SU-DHL-6 (cell line): Measurements from ENCODE around the gene GARS1.
"Not testable (repeated sequence)": the region's sequence is repeated elsewhere in the genome, so short reads cannot be mapped to it uniquely, and the experiment has no call there.

Source experiments
- H2AFZ ChIP-seq: fragments of 200-600 bp; sonication (generic); 2 replicates; pipeline ENCODE4 v1.6.1; 2014; ENCODE audit warnings: low read depth, mild to moderate bottlenecking, moderate library complexity, mixed read lengths, antibody characterized with exemption, low read length; ENCODE audit not compliant: severe bottlenecking
- H3F3A ChIP-seq: fragments of 200-600 bp; shearing (Covaris generic); 2 replicates; pipeline ENCODE4 v1.6.0; 2016; ENCODE audit warnings: antibody characterized with exemption, mild to moderate bottlenecking; ENCODE audit not compliant: insufficient read depth
- H3K27ac ChIP-seq: fragments of 200-600 bp; sonication (generic); 2 replicates; pipeline ENCODE4 v1.5.1; 2016; ENCODE audit warnings: low read depth, mild to moderate bottlenecking, low read length, moderate library complexity, mixed read lengths
- H3K27me3 ChIP-seq: fragments of 200-600 bp; sonication (generic), shearing (Covaris generic); 2 replicates; pipeline ENCODE4 v1.6.0; 2014; ENCODE audit warnings: mild to moderate bottlenecking, low read length
- H3K36me3 ChIP-seq: fragments of 200-600 bp; sonication (generic); 2 replicates; pipeline ENCODE4 v1.6.1; 2014; ENCODE audit warnings: mild to moderate bottlenecking, low read length, mixed read lengths
- H3K4me2 ChIP-seq: fragments of 300-600, 200-600 bp; shearing (Covaris generic), sonication (generic); 2 replicates; pipeline ENCODE4 v1.6.0; 2014; ENCODE audit warnings: low read length, low read depth, mild to moderate bottlenecking; ENCODE audit not compliant: poor library complexity, severe bottlenecking
- H3K4me3 ChIP-seq: fragments of 200-600 bp; sonication (generic); 2 replicates; pipeline ENCODE4 v1.5.1; 2014; ENCODE audit warnings: antibody characterized with exemption, low read length, mild to moderate bottlenecking, mixed read lengths; ENCODE audit not compliant: insufficient read depth, poor library complexity, severe bottlenecking
- H3K79me2 ChIP-seq: fragments of 200-600 bp; sonication (generic); 2 replicates; pipeline ENCODE4 v1.6.1; 2014; ENCODE audit warnings: mild to moderate bottlenecking, low read length, moderate library complexity; ENCODE audit not compliant: insufficient read depth
- H3K9ac ChIP-seq: fragments of 200-600 bp; sonication (generic); 2 replicates; pipeline ENCODE4 v1.7.0; 2014; ENCODE audit warnings: mild to moderate bottlenecking, low read length
- H3K9me2 ChIP-seq: fragments of 200-600 bp; sonication (generic); replicated peaks from 2 replicates; pipeline ENCODE4 v1.6.1; 2014; ENCODE audit warnings: low read length; ENCODE audit not compliant: insufficient read depth
- H3K9me3 ChIP-seq: fragments of 200-600 bp; sonication (generic); 2 replicates; pipeline ENCODE4 v1.6.1; 2014; ENCODE audit warnings: low read length, mixed read lengths; ENCODE audit not compliant: insufficient read depth
- H4K20me1 ChIP-seq: fragments of 200-600 bp; sonication (generic); 2 replicates; pipeline ENCODE4 v1.6.1; 2014; ENCODE audit warnings: low read depth, mild to moderate bottlenecking, antibody characterized with exemption, low read length, moderate library complexity, mixed read lengths
- CTCF ChIP-seq: fragments of 200-600 bp; sonication (generic); IDR thresholded peaks from one replicate; pipeline ENCODE4 v1.5.1; 2017; ENCODE audit warnings: antibody characterized with exemption, mild to moderate bottlenecking, low read length, moderate library complexity; ENCODE audit not compliant: insufficient read depth, poor library complexity, severe bottlenecking
- EZH2phosphoT487 ChIP-seq: fragments of 200-600 bp; sonication (generic), shearing (Covaris generic); conservative IDR thresholded peaks from 2 replicates; pipeline ENCODE4 v1.6.1; 2018; ENCODE audit warnings: mild to moderate bottlenecking, antibody characterized with exemption, low read length, moderate library complexity, mixed read lengths

The GARS1 gene

GRCh38 chr7:30564243-30564892, 30.3 kb upstream of the GARS1 start:
- Histone ChIP-seq H3F3A (no peaks in the 10 kb centered on the region), H4K20me1 (no peaks in the 10 kb centered on the region), H3K79me2 (no peaks in the 10 kb centered on the region), H3K27ac (no peak overlapping the region), H3K27me3 (no peaks in the 10 kb centered on the region), H3K4me2 (no peak overlapping the region), H3K9me3 (no peaks in the 10 kb centered on the region), H3K36me3 (no peaks in the 10 kb centered on the region), H2AFZ (no peak overlapping the region), H3K4me3 (no peak overlapping the region), H3K9ac (no peak overlapping the region), H3K9me2 (no peaks in the 10 kb centered on the region)
- TF ChIP-seq CTCF (peak; percentile 94), EZH2phosphoT487 (no peak)

GRCh38 chr7:30566596-30566995, 28.1 kb upstream of the GARS1 start:
- Histone ChIP-seq H3F3A (no peaks in the 10 kb centered on the region), H3K9ac (no peak overlapping the region), H3K9me2 (no peaks in the 10 kb centered on the region), H3K36me3 (peaks cover 8% of the 10 kb centered on the region; the same call in 1 of the 2 replicates), H3K4me3 (no peak overlapping the region), H3K4me2 (no peak overlapping the region), H4K20me1 (no peaks in the 10 kb centered on the region), H3K79me2 (no peaks in the 10 kb centered on the region), H2AFZ (no peak overlapping the region), H3K27ac (no peak overlapping the region), H3K27me3 (no peaks in the 10 kb centered on the region), H3K9me3 (no peaks in the 10 kb centered on the region)
- TF ChIP-seq EZH2phosphoT487, result no peak
- TF ChIP-seq CTCF, result no peak

GRCh38 chr7:30567081-30567480, 27.6 kb upstream of the GARS1 start:
- Histone ChIP-seq H4K20me1 (no peaks in the 10 kb centered on the region), H3K9me2 (no peaks in the 10 kb centered on the region), H2AFZ (no peak overlapping the region), H3K9me3 (no peaks in the 10 kb centered on the region), H3K27ac (no peak overlapping the region), H3K4me2 (no peak overlapping the region), H3K79me2 (no peaks in the 10 kb centered on the region), H3K27me3 (no peaks in the 10 kb centered on the region), H3K4me3 (no peak overlapping the region), H3F3A (no peaks in the 10 kb centered on the region), H3K9ac (no peak overlapping the region), H3K36me3 (peaks cover 8% of the 10 kb centered on the region; the same call in 1 of the 2 replicates)
- TF ChIP-seq CTCF (no peak), EZH2phosphoT487 (no peak)

- peaks cover 21% of the 10 kb centered on the region for H3K36me3 ChIP-seq
- H3K9ac ChIP-seq, H3F3A ChIP-seq, H2AFZ ChIP-seq, H3K9me3 ChIP-seq, H4K20me1 ChIP-seq, H3K9me2 ChIP-seq, H3K27ac ChIP-seq, H3K4me2 ChIP-seq, H3K27me3 ChIP-seq, H3K4me3 ChIP-seq, H3K79me2 ChIP-seq: not testable (repeated sequence)
These were observed 24.4 kb upstream of the GARS1 start for GRCh38 chr7:30570238-30570637.
